GM23248 (cell line): ENCODE results near the gene COMMD4.
"Not testable (repeated sequence)": the region's sequence is repeated elsewhere in the genome, so short reads cannot be mapped to it uniquely, and the experiment has no call there.

Experiments
- EZH2 ChIP-seq: fragments of 200-600 bp; sonication (generic); IDR thresholded peaks from 2 replicates; pipeline ENCODE4 v1.6.1; 2018; ENCODE audit warnings: antibody characterized with exemption, mild to moderate bottlenecking; ENCODE audit not compliant: insufficient read depth, poor library complexity, severe bottlenecking
- EZH2phosphoT487 ChIP-seq: fragments of 200-600 bp; sonication (generic); IDR thresholded peaks from 2 replicates; pipeline ENCODE4 v1.6.1; 2018; ENCODE audit warnings: antibody characterized with exemption, moderate library complexity, mild to moderate bottlenecking, low read depth; ENCODE audit not compliant: insufficient read depth

DNA sequence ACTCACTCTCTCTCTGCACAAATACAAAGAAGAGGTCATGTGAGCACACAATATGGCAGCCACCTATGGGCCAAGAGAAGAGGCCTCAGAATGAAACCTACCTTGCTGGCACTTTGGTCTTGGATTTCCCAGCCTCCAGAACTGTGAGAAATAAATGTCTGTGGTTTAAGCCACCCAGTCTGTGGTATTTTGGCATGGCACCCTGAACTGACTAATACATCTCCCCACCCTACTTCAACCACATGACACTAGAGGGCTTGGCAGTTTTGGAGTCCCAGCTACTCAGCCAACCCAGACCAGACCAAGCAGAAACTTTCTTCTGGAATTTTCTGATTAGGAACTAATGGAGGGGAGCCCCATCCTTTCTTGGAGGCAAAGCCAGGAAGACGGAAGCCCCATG lies 23.3 kb upstream of the COMMD4 start:
- TF ChIP-seq EZH2, EZH2phosphoT487: not testable (repeated sequence)
